Activated T-helper 1 cell treated with anti-CD3 and anti-CD28 coated beads, Interleukin-2, amount 50 U/mL, for 16 hours (primary cell): ENCODE results near the gene PEAK3.
"Not testable (repeated sequence)": the region's sequence is repeated elsewhere in the genome, so short reads cannot be mapped to it uniquely, and the experiment has no call there.

ENCODE experiments used
- DNase-seq, 2 donors: peaks; one replicate each; pipeline ENCODE4 v3.0.0-alpha.2; 2020; ENCODE audit warnings: low read depth in 1 of 2, low spot score in 1 of 2

Gene PEAK3

DNA sequence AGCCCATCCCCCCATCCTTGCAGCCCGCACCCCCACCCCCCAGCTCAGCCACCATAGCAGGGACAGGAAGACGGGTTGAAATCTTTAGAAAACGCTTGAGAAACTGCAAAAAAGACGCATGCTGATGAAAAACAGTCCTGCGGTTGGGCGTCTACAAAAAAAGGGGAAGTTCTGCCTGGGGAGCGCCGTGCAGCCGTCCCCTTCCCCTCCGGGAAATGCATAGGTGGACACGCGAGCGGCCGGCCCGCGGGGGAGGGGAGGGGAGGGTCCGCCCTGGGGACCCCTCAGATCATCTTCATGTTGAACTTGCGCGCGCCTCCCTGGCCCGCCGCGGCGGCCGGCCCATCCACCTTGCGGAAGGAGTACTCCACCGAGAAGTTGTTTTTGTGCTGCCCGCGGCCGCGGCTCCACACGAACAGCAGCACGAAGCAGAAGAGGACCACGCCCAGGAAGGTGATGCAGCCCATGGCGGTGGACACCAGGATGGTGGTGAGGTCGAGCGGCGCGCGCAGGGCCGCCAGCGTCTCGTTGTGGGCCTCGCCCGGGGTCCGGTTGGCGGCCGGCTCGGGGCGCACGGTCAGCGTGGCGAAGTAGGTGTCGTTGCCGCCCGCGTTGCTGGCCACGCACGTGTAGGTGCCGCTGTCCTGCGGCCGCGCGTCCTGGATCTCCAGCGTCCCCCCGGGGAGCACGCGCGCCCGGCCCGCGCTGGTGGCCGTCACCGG is 7.9 kb upstream of the PEAK3 start:
- peak in 1 of 2 donors; percentile 51 for DNase-seq

DNA sequence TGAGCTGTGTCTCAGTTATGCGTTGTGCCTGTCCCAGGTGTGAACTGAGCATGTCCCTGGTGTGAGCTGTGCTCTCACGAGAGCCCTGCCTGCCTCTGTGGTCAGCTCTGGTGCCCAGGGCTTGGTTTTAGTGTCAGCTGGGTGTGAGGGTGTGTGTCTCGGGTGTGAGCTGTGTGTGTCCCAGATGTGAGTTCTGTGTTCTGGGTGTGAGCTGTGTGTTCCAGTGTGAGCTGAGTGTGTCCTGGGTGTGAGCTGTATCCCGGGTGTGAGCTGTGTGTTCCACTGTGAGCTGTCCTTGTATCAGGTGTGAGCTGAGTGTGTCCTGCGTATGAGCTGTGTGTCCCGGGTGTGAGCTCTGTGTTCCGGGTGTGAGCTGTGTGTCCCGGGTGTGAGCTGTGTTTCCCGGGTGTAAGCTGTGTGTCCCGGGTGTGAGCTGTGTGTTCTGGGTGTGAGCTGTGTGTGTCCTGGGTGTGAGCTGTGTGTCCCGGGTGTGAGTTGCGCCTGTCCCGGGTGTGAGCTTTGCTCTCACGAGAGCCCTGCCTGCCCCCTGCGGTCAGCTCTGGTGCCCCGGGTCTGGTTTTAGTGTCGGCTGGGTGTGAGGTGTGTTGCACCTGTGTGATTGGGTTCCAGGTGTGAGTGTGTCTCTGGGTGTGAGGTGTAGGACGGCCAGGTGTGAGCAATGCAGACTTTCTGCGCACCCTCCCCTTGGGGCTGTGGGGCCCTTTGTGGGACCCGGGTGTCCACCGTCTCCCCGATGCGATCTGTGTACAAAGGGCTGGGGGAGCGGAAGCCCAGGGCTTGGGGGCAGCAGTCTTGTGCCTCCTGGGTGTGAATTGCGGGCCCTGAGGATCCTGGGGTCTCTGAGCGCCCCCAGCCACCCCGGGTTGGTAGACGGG is 7.1 kb upstream of the PEAK3 start:
- DNase-seq = no peak

GRCh38 chr19:2288338-2288817 is 6.4 kb upstream of the PEAK3 start:
- no peak for DNase-seq

DNA sequence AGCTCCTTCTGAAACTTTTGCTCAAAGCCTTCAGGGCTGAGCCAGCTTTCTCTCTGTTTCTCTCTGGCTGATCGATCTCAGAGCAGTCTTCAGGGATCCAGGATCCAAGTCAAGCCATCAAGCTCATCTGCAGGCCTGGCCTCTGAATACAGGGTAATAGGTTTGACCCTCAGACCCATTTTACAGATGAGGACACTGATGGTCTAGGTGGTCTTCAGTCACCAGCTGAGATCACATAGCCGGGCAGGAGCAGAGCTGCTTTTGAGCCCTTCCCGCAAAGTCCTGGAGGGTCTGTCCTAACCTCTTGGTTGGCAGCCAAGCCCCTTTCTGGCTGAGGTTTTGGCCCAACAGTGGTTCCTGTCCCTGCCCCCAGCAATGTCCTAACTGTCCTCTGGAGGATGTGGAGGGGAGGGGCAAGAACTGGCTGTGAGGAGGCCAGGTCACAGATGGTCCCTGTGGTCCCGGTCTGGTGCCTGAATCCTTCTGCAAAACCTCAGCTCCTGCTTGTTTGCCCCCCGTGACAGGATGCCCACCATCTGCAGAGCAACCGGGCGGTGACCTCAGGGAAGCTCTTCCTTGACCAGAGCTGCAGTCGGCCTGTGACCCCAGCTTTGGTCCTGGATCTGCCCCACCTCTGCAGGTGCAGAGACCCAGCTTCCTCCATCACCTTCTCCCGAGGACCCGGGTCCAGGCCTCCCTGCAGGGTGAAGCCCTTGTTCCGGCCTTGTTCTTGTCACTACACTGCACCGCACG is 5.8 kb upstream of the PEAK3 start:
- DNase-seq = no peak

DNA sequence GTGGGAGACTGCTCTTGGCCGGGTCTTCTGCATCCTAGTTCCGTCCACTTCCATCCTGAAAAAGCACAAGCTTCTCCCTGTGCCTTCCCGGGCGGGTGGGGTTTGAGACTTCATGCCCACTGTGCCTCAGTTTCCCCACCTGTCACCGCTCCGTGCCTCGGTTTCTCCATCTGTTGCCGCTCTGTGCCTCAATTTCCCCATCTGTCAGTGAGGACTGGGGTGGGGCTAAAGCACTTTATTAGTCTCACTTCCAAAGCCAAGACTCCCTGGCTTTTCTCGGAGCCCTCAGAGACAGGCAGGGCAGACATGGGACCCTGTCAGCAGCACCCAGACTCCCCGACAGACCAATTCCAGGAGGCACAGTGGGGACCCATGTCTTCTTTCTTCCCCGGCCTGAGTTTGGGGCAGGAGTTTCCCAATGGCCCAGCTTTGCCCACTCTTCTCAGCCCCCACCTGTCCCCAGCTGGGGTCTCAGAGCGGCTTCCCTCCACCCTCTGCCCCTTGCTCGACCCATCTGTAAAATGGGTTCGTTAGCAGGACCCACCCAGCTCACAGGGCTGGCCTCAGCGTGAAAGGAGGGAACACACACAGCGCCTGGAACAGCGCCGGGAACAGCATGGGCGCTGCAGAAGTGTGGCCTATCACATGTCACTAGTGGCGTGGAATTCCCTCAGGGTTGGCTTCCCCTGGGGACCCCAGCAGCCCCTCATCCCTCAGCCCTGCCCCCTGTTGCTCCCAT is 4.6 kb upstream of the PEAK3 start:
- DNase-seq = no peak

- no peak for DNase-seq
Observed at GRCh38 chr19:2283835-2284507, 2.0 kb upstream of the PEAK3 start.

DNA sequence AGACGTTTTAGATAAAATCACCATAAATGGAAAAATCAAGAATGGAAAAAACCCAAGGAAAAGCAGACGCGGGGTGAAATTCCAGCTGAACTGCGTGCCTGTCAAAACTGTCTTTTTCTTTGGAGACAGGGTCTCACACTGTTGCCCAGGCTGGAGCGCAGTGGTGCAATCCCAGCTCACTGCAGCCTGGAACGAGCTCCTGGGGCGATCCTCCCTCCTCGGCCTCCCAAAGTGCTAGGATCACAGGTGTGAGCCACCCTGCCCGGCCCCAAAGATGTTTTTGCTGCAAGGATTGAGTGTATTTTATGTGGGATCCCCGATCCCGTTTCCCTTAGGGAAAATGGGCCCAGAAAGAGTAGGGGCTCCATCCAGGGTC is 875 bp upstream of the PEAK3 start:
- DNase-seq = no peak

DNA sequence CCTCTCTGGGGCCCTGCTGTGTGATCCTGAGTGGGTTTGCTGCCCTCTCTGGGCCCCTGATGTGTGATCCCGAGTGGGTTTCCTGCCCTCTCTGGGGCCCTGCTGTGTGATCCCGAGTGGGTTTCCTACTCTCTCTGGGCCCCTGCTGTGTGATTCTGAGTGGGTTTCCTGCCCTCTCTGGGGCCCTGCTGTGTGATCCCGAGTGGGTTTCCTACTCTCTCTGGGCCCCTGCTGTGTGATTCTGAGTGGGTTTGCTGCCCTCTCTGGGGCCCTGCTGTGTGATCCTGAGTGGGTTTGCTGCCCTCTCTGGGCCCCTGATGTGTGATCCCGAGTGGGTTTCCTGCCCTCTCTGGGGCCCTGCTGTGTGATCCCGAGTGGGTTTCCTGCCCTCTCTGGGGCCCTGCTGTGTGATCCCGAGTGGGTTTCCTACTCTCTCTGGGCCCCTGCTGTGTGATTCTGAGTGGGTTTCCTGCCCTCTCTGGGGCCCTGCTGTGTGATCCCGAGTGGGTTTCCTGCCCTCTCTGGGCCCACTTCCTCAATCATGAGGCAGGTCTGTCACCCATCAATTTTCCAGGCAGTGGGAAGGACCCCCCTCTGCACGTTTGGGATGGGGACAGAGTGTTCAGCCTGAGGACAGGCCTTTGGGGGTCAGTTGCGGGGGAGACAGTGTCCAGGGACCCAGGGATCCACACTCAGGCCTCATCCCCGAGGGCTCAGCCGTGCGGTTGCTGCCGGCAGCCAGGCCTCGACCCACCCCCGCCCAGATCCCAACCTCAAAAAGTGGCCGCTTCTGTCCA is 512 bp downstream of the PEAK3 start:
- not testable (repeated sequence) for DNase-seq

- DNase-seq = no peak
Observed at GRCh38 chr19:2280633-2281264, 1.2 kb downstream of the PEAK3 start.

DNA sequence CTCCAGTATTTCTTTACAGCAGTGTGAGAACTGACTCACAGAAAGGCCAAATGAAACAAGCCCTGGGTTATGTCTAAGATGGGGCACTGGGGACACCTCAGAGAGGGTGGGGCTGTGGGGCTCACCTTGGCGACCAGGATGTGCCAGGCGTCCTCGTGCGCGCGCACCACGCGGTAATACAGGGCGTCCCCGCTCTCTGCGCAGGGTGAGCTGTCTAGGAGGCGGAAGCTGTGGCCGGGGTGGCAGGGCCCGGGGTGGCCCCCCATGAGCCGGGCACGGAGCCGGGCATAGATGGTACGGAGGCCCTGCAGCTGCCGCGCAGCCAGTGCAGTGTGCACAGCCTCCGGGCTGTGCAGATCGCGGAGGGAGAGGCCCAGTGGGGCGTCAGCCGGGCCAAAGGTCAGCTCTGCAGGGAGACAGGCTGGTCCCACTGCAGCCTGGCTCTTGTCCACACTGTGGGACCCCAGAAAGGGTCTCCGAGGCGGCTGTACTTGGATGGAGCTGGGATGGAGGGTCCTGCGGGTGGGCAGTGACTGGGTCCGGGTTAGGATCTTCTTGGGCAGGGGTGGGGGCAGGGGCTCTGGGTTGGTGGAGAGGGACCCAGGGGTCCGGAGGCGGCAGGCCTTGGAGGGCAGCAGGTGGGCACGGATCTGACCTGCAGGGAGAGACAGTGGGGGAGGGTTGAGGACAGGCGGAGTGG is 3.4 kb downstream of the PEAK3 start:
- DNase-seq = no peak

DNA sequence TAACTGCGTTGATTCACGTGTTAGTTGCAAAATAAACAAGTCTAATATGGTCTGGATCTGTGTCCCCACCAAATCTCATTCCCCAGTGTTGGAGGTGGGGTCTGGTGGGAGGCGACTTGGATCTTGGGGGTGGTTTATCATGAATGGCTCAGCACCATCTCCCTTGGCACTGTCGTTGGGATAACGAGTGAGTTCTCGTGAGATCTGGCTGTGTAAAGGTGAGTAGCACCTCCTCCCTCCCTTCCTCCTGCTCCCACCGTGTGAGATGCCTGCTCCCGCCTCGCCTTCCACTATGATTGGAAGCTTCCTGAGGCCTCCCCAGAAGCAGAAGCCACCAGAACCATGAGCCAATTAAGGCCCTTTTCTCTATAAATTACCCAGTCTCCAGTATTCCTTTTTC is 4.8 kb downstream of the PEAK3 start:
- DNase-seq = no peak

GRCh38 chr19:2276429-2276986 is 5.5 kb downstream of the PEAK3 start:
- no peak for DNase-seq

DNA sequence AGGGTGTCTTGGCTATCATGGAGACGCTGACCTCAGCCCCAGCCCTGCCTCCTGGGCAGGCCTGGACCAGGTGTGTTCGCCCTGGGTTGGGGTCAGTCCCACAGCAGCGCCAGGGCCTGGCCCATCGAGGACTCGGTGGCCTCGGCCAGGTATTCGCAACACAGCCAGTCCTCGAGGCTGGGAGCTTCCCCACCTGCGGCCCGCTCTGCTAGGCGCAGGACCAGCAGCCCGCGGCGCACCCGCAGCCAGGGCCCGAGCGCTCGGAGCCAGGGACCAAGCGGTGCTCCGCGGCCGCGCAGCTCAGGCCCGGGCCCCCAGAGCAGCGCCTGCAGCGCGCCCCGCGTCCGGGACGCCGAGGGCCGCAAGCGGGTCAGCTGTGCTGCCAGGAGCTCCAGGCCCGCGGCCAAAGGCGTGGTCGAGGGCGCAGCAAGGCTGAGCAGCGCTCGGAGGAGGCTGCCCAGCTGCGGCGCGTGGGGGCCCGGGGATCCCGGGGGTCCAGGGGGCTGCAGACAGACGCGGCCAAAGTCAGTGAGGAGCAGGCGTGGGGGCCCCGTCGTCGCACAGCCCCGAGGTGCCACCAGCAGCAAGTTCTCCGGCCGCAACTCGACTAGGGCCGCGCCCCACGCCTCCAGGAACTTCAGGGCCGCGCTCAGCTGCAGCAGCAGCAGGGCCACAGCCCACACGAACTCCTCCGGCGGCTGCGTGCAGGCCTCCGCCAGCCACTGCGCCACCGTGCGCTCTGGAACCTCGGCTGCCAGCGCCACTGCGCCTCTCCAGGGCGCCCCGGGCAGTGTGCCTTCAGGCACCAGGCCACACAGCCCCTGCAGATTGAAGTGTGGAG is 6.2 kb downstream of the PEAK3 start:
- DNase-seq = no peak

DNA sequence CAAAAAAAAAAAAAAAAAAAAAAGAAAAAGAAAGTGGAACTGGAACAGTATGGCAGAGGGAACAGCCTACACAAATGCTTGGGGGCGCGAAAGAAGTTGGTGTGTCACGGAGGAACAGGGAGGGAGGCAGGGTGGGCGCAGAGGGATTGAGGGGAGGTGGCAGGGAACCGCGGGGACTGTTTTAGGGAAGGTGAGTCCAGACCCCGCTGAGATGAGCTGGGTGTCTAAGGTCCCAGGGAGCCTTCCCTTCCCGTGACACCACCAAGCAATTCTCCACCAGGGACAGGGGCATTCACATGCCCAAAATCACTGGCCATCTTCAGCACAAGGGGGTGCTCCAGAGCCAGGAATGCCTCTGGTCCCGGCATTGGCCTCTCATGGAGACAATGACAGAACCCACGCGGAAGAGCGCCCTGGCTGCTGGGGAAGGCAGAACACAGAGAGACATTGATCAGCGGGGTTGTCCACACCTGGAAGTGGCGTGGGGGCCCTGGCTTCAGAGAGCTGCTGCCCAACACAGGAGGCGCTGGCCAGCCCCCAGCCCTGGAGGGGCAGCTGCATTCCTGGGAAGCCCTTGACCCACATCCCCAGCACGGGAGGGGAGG is 6.9 kb downstream of the PEAK3 start:
- no peak for DNase-seq

DNA sequence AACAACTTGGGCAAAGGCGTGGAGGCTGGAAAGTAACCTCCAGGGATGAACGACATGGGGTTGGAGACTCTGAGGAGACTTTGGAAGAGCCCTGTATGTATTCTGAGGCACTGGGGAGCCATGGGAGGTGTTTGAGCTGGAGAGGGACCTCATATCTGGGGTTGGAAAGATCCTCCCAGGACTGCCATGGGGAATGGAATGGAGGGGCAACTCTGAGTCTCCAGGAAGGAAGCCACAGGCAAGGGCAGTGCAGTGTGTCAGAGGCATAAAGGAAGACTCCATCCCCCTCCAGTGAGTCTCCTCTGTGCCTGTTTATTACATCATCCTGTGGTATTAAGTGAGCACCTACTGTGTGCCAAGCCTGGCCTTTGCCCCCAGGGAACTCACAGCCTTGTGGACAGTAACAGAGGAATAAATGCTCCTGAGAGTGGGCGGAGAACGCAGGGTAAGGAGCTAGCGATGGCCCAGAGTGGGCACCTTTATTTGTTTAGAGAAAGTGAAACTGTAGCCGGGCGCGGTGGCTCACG is 7.7 kb downstream of the PEAK3 start:
- no peak for DNase-seq

DNA sequence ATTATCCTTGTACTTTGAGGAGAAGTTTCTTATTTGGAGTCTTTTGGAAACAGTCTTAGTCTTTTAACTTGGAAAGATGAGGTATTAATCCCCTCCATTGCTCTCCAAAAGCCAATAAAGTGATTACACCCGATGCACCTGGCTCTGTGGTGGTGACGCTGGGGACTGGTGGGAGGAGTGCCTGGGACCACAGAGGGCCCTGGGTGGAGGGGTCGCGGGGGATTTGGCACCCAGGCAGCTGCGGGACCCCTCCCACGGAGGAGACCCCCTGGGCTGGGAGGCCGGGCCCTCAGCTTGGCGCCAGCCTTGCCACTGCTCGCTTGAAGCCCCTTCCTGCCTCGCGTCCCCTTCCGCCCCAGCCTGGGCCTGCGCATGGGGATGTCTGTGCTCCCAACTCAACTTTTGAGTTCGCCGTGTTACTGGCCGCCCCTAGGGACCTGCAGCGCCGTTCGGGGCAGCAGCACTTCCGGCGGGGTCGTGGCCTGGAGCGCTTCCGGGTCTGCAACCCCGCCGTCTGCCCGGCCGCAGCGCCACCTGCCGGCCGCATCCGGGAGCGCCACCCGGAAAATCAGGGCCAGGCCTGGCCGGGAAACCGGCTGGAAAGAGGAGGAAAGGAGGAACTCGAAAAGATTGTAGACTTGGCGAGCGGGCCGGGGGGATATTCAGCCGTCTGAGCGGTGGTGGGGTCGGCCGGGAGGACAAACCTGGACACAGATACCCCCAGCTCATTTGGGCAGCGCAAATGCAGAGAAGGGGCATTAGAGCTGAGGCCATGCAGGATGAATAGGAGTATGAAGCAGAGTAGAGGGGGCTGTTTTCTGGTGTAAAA is 8.4 kb downstream of the PEAK3 start:
- peak; percentile 52 to 71 for DNase-seq
